GM23338 (cell line): Measurements from ENCODE around the gene FBXL17. TPM values are rescaled to one million over a fixed set of nuclear protein-coding genes. Genes with fewer than 3 reads are reported as not detected.

Source experiments
- ATAC-seq: fragments of 200-7000 bp; cut with Tn5 transposase; 3 replicates; pipeline ENCODE4 v1.9.1; 2020
- DNase-seq: peaks from one replicate; pipeline ENCODE4 v3.0.0-alpha.2; 2015; ENCODE audit warnings: low spot score
- H2AFZ ChIP-seq: fragments of 200-600 bp; sonication (generic); 2 replicates; pipeline ENCODE4 v1.8.0; 2016; ENCODE audit warnings: antibody characterized with exemption, mild to moderate bottlenecking, moderate library complexity
- H3F3A ChIP-seq: fragments of 200-600 bp; sonication (generic); replicated peaks from 2 replicates; pipeline ENCODE4 v1.8.0; 2017; ENCODE audit warnings: antibody characterized with exemption, mixed run types, low read depth
- H3K27ac ChIP-seq: fragments of 200-600 bp; sonication (generic); 2 replicates; pipeline ENCODE4 v1.6.1; 2016; ENCODE audit warnings: low read depth
- H3K27me3 ChIP-seq: fragments of 200-600 bp; sonication (generic); 2 replicates; pipeline ENCODE4 v1.8.0; 2016; ENCODE audit warnings: mild to moderate bottlenecking, mixed run types, moderate library complexity; ENCODE audit not compliant: insufficient read depth
- H3K36me3 ChIP-seq: fragments of 200-600 bp; sonication (generic); 2 replicates; pipeline ENCODE4 v1.8.0; 2016; ENCODE audit warnings: mild to moderate bottlenecking; ENCODE audit not compliant: insufficient read depth
- H3K4me1 ChIP-seq: fragments of 200-600 bp; sonication (generic); 2 replicates; pipeline ENCODE4 v1.8.0; 2016; ENCODE audit warnings: mild to moderate bottlenecking, moderate library complexity; ENCODE audit not compliant: insufficient read depth
- H3K4me2 ChIP-seq: fragments of 200-600 bp; sonication (generic); 2 replicates; pipeline ENCODE4 v1.7.1; 2017; ENCODE audit warnings: mixed run types
- H3K4me3 ChIP-seq: fragments of 200-600 bp; sonication (generic); 2 replicates; pipeline ENCODE4 v1.6.1; 2016; ENCODE audit warnings: mixed run types
- H3K79me2 ChIP-seq: fragments of 200-600 bp; sonication (generic); replicated peaks from 2 replicates; pipeline ENCODE4 v1.8.0; 2017; ENCODE audit warnings: mild to moderate bottlenecking; ENCODE audit not compliant: insufficient read depth
- H3K9me2 ChIP-seq: fragments of 200-600 bp; sonication (generic); 2 replicates; pipeline ENCODE4 v1.8.0; 2017; ENCODE audit not compliant: insufficient read depth
- H4K20me1 ChIP-seq: fragments of 200-600 bp; sonication (generic); replicated peaks from 2 replicates; pipeline ENCODE4 v1.8.0; 2017; ENCODE audit warnings: mild to moderate bottlenecking; ENCODE audit not compliant: insufficient read depth
- H3K27ac Mint-ChIP-seq: 2 replicates; pipeline ENCODE4 v1.8.0; 2020; ENCODE audit warnings: inconsistent platforms, mild to moderate bottlenecking, moderate library complexity, mixed read lengths
- H3K27me3 Mint-ChIP-seq: 3 replicates; pipeline ENCODE4 v1.8.0; 2022; ENCODE audit warnings: low read depth, mild to moderate bottlenecking, moderate library complexity, mixed read lengths, inconsistent platforms; ENCODE audit not compliant: insufficient read depth, poor library complexity
- H3K36me3 Mint-ChIP-seq: 3 replicates; pipeline ENCODE4 v1.8.0; 2021; ENCODE audit warnings: low read depth, mild to moderate bottlenecking, inconsistent platforms, moderate library complexity, mixed read lengths
- H3K4me1 Mint-ChIP-seq: 3 replicates; pipeline ENCODE4 v1.8.0; 2020; ENCODE audit warnings: mild to moderate bottlenecking, inconsistent platforms, mixed read lengths
- H3K4me3 Mint-ChIP-seq: 3 replicates; pipeline ENCODE4 v1.8.0; 2021; ENCODE audit warnings: moderate library complexity, mild to moderate bottlenecking, inconsistent platforms, mixed read lengths
- H3K9me3 Mint-ChIP-seq: 3 replicates; pipeline ENCODE4 v1.8.0; 2020; ENCODE audit warnings: moderate library complexity, mild to moderate bottlenecking, inconsistent platforms, mixed read lengths
- CREB1 ChIP-seq: fragments of 250-450 bp; sonication (Bioruptor Pico); IDR thresholded peaks from 2 replicates; pipeline ENCODE4 v1.5.0; 2020; ENCODE audit warnings: low read depth, mild to moderate bottlenecking, moderate library complexity
- CTCF ChIP-seq, 2 experiments: fragments of 200-600 bp in 1 of 2; sonication (generic) in 1 of 2; conservative IDR thresholded peaks; 2 replicates each; pipeline versions ENCODE4 v1.5.1 to v1.6.1; 2016 to 2017; ENCODE audit warnings: antibody characterized with exemption in 2 of 2, low read depth in 2 of 2, mild to moderate bottlenecking in 2 of 2, moderate library complexity in 1 of 2
- ETS1 ChIP-seq: IDR thresholded peaks from 2 replicates; pipeline ENCODE4 v1.6.1; 2016; ENCODE audit warnings: antibody characterized with exemption
- EZH2 ChIP-seq: fragments of 200-600 bp; sonication (generic); IDR thresholded peaks from one replicate; pipeline ENCODE4 v1.8.0; 2017; ENCODE audit warnings: antibody characterized with exemption, mild to moderate bottlenecking, low read depth; ENCODE audit not compliant: unreplicated experiment
- EZH2phosphoT487 ChIP-seq: fragments of 200-600 bp; sonication (generic); IDR thresholded peaks from one replicate; pipeline ENCODE4 v1.8.1; 2018; ENCODE audit warnings: antibody characterized with exemption; ENCODE audit not compliant: unreplicated experiment
- JUNB ChIP-seq: IDR thresholded peaks from one replicate; pipeline ENCODE4 v1.6.1; 2016; ENCODE audit warnings: antibody characterized with exemption; ENCODE audit not compliant: unreplicated experiment
- POLR2AphosphoS5 ChIP-seq: IDR thresholded peaks from 2 replicates; pipeline ENCODE4 v1.6.1; 2016; ENCODE audit warnings: antibody characterized with exemption, low read depth
- REST ChIP-seq: IDR thresholded peaks from one replicate; pipeline ENCODE4 v1.6.1; 2018; ENCODE audit warnings: antibody characterized with exemption; ENCODE audit not compliant: unreplicated experiment
- STAT1 ChIP-seq: IDR thresholded peaks from one replicate; pipeline ENCODE4 v1.6.1; 2016; ENCODE audit warnings: antibody characterized with exemption; ENCODE audit not compliant: unreplicated experiment
- ZNF331 ChIP-seq: fragments of 250-450 bp; sonication (Bioruptor Pico); IDR thresholded peaks from 2 replicates; pipeline ENCODE4 v1.5.0; 2020; ENCODE audit warnings: low read depth, mild to moderate bottlenecking, moderate library complexity
- polyA plus RNA-seq: library from polyadenylated mRNA; unstranded; fragments of >200 nt; fragmentation: Nextera tagmentation; extraction: Ambion mirVana; gene quantifications from 2 replicates; pipeline ENCODE4 v1.2.1, GENCODE V29; 2016
- total RNA-seq: library from RNA; depleted of rRNA; stranded (reverse); fragments of >200 nt; shearing (Covaris generic); gene quantifications from 2 replicates; pipeline ENCODE4 v1.2.3, GENCODE V29; 2014
- TF ChIP-seq, protein P1 (sequence below): fragments of 250-450 bp; sonication (Bioruptor Pico); IDR thresholded peaks from 2 replicates; pipeline ENCODE4 v1.5.0; 2020; ENCODE audit warnings: mild to moderate bottlenecking, moderate library complexity

The FBXL17 gene
- total and polyA plus RNA-seq, 2 experiments from 2014 or later = 2.0 to 2.7 TPM

DNA sequence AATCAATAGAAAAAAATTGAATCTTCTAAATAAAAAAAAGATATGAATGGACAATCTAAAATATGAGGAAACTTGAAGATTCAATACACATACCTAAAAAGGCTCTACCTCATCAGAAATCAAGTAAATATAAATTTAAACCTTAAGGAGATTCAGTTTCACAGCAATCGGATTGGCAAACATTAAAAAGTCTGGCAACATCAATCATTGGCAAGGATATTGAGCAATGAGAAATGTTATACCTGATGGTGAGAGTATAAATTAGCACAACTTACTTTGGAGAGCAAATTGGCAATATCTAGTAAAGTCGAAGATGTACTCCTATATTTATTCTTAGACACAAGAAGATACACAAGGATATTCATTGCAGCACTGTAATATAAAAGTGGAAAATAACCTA lies 436.8 kb downstream of the FBXL17 start:
- TF ChIP-seq ZNF331 (CRISPR knock-in tag) (no peak), JUNB (no peak), EZH2phosphoT487 (no peak), CTCF (conservative IDR thresholded peaks at IDR 0.05; ENCODE audit: low read depth in 2 of 2) (no peak), POLR2AphosphoS5 (no peak), ETS1 (no peak), CREB1 (CRISPR knock-in tag) (no peak), STAT1 (no peak), REST (no peak), EZH2 (no peak)
- TF ChIP-seq, protein P1, sequence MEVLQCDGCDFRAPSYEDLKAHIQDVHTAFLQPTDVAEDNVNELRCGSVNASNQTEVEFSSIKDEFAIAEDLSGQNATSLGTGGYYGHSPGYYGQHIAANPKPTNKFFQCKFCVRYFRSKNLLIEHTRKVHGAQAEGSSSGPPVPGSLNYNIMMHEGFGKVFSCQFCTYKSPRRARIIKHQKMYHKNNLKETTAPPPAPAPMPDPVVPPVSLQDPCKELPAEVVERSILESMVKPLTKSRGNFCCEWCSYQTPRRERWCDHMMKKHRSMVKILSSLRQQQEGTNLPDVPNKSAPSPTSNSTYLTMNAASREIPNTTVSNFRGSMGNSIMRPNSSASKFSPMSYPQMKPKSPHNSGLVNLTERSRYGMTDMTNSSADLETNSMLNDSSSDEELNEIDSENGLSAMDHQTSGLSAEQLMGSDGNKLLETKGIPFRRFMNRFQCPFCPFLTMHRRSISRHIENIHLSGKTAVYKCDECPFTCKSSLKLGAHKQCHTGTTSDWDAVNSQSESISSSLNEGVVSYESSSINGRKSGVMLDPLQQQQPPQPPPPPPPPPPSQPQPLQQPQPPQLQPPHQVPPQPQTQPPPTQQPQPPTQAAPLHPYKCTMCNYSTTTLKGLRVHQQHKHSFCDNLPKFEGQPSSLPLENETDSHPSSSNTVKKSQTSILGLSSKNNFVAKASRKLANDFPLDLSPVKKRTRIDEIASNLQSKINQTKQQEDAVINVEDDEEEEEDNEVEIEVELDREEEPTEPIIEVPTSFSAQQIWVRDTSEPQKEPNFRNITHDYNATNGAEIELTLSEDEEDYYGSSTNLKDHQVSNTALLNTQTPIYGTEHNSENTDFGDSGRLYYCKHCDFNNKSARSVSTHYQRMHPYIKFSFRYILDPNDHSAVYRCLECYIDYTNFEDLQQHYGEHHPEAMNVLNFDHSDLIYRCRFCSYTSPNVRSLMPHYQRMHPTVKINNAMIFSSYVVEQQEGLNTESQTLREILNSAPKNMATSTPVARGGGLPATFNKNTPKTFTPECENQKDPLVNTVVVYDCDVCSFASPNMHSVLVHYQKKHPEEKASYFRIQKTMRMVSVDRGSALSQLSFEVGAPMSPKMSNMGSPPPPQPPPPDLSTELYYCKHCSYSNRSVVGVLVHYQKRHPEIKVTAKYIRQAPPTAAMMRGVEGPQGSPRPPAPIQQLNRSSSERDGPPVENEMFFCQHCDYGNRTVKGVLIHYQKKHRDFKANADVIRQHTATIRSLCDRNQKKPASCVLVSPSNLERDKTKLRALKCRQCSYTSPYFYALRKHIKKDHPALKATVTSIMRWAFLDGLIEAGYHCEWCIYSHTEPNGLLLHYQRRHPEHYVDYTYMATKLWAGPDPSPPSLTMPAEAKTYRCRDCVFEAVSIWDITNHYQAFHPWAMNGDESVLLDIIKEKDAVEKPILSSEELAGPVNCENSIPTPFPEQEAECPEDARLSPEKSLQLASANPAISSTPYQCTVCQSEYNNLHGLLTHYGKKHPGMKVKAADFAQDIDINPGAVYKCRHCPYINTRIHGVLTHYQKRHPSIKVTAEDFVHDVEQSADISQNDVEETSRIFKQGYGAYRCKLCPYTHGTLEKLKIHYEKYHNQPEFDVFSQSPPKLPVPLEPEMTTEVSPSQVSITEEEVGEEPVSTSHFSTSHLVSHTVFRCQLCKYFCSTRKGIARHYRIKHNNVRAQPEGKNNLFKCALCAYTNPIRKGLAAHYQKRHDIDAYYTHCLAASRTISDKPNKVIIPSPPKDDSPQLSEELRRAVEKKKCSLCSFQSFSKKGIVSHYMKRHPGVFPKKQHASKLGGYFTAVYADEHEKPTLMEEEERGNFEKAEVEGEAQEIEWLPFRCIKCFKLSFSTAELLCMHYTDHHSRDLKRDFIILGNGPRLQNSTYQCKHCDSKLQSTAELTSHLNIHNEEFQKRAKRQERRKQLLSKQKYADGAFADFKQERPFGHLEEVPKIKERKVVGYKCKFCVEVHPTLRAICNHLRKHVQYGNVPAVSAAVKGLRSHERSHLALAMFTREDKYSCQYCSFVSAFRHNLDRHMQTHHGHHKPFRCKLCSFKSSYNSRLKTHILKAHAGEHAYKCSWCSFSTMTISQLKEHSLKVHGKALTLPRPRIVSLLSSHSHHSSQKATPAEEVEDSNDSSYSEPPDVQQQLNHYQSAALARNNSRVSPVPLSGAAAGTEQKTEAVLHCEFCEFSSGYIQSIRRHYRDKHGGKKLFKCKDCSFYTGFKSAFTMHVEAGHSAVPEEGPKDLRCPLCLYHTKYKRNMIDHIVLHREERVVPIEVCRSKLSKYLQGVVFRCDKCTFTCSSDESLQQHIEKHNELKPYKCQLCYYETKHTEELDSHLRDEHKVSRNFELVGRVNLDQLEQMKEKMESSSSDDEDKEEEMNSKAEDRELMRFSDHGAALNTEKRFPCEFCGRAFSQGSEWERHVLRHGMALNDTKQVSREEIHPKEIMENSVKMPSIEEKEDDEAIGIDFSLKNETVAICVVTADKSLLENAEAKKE (CRISPR knock-in tag) = no peak
- Histone ChIP-seq H3F3A (no peaks in the 10 kb centered on the region), H3K4me2 (no peak overlapping the region), H3K9me2 (no peaks in the 10 kb centered on the region; the same call in 1 of the 2 replicates), H4K20me1 (no peaks in the 10 kb centered on the region), H3K36me3 (no peaks in the 10 kb centered on the region), H3K79me2 (no peaks in the 10 kb centered on the region), H3K27me3 (no peaks in the 10 kb centered on the region), H2AFZ (no peak overlapping the region), H3K4me3 (no peak overlapping the region), H3K4me1 (0 out of 2 replicates have a peak, but pooled peaks cover 3% of the 10 kb centered on the region), H3K27ac (no peak overlapping the region)
- no peak for ATAC-seq
- Mint-ChIP-seq H3K4me3 (no peak overlapping the region), H3K27ac (no peak overlapping the region), H3K27me3 (peaks cover 2% of the 10 kb centered on the region), H3K9me3 (no peaks in the 10 kb centered on the region), H3K4me1 (peaks cover 10% of the 10 kb centered on the region), H3K36me3 (no peaks in the 10 kb centered on the region)
- no peak for DNase-seq
